Lower leg skin (tissue), 3 donors: ENCODE data around the gene PPIH.

Experiments used
- POLR2A ChIP-seq, 2 donors: fragments of 450-650 bp; IDR thresholded peaks; one replicate each; pipeline ENCODE4 v1.6.1; 2016 to 2017; ENCODE audit warnings: antibody characterized with exemption in 2 of 2, mild to moderate bottlenecking in 1 of 2, moderate library complexity in 1 of 2
- TF ChIP-seq, protein P1 (sequence below), 3 donors: fragments of 450-650 bp; IDR thresholded peaks; one replicate each; pipeline ENCODE4 v1.5.1; 2016; ENCODE audit warnings: antibody characterized with exemption in 3 of 3, mild to moderate bottlenecking in 3 of 3, moderate library complexity in 2 of 3

DNA sequence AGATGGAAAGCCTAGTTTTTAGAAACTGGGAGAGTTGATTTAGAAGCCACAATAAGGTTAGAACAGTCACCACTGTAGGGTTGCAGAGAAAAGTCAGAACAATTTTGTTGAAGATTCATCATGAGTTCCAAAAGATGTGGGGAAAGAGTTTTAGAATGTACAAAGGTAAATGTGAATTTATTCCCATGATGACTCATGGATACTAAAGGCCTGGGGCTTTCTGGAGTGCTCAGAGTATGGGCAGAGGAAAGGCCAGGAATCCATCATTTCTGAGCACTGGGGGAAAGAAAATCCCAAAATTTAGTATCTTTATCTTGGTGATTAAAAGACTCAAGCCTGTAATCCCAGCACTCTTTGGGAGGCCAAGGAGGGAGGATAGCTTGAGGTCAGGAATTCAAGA, 41.8 kb downstream of the PPIH start:
- no peak for TF ChIP-seq POLR2A (IDR thresholded peaks at IDR 0.05)
- TF ChIP-seq, protein P1, sequence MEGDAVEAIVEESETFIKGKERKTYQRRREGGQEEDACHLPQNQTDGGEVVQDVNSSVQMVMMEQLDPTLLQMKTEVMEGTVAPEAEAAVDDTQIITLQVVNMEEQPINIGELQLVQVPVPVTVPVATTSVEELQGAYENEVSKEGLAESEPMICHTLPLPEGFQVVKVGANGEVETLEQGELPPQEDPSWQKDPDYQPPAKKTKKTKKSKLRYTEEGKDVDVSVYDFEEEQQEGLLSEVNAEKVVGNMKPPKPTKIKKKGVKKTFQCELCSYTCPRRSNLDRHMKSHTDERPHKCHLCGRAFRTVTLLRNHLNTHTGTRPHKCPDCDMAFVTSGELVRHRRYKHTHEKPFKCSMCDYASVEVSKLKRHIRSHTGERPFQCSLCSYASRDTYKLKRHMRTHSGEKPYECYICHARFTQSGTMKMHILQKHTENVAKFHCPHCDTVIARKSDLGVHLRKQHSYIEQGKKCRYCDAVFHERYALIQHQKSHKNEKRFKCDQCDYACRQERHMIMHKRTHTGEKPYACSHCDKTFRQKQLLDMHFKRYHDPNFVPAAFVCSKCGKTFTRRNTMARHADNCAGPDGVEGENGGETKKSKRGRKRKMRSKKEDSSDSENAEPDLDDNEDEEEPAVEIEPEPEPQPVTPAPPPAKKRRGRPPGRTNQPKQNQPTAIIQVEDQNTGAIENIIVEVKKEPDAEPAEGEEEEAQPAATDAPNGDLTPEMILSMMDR (IDR thresholded peaks at IDR 0.05): no peak
